GDM1 (cell line): ENCODE results near the gene OR1E2.
A peak's percentile ranks its signal among the peaks of the same experiment; 100 is the strongest.
"Not testable (repeated sequence)": the region's sequence is repeated elsewhere in the genome, so short reads cannot be mapped to it uniquely, and the experiment has no call there.

Source experiments
- DNase-seq: peaks from one replicate; lab custom pipeline; 2025; lab: John Stamatoyannopoulos, UW

The OR1E2 gene

GRCh38 chr17:3433741-3434140, at the start of gene OR1E2:
Gene OR1E2, minus strand, starts transcription at chr17:3433841. Its CDS starts 0 bp downstream, at chr17:3433841.
- no peak for DNase-seq

DNA sequence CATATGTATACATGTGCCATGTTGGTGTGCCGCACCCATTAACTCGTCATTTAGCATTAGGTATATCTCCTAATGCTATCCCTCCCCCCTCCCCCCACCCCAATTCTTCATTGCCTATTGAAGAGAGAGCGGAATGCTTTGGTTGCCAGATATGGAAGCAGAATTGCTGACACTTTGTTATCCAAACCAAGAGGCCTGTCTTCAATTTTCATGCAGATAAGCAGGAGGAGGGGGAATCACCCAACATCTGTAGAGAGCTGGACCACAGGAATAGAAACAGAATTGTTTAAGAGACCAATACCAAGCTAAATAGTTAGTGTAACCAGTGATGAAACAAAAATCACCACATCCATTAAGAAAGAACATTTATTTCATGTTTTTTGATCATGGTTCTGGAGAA, 49.2 kb upstream of the OR1E2 start:
- no peak for DNase-seq

DNA sequence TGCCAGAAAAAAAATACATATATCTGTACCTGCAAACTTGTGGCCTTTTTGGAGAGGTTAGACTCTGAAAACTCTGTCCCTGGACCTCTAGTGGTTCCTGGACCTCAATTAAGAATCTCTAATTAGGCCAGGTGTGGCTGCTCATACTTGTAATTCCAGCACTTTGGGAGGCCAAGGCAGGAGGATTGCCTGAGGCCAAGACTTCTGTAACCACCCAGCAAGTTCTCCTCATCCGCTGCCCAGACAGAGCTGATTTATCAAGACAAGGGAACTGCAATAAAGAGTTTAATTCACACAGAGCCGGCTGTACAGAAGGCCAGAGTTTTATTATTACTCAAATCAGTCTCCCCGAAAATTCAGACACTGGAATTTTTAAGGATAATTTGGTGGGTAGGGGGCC, 46.3 kb upstream of the OR1E2 start:
- DNase-seq = no peak

- DNase-seq = no peak
Observed at GRCh38 chr17:3475812-3476610, 42.4 kb upstream of the OR1E2 start, which contains the start of gene ASPA. Gene ASPA, plus strand, starts transcription at chr17:3475997. Its CDS starts 163 bp downstream, at chr17:3476160.

DNA sequence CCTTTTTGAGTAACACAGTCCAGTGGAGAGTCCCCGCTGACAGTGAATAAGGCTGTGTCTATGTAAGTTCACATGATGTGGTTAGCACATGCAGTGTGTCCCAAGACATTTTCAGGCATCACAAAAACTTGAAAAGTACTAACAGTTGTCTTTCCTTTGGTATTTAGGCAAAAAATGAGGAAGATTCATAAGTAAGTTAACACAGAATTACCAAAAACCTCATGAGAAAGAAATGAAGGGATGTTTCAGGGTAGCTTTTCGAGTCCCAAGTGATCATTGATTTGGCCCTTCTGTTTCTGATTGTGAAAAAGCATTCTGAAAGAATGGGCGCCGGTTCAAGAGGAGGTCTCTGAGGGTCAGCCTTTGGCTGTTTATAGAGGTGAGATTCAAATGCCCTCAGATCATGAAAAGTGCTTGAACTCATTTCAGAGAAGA, 41.6 kb upstream of the OR1E2 start:
- no peak for DNase-seq

- DNase-seq = no peak
Observed at GRCh38 chr17:3474212-3474611, 40.6 kb upstream of the OR1E2 start.

DNA sequence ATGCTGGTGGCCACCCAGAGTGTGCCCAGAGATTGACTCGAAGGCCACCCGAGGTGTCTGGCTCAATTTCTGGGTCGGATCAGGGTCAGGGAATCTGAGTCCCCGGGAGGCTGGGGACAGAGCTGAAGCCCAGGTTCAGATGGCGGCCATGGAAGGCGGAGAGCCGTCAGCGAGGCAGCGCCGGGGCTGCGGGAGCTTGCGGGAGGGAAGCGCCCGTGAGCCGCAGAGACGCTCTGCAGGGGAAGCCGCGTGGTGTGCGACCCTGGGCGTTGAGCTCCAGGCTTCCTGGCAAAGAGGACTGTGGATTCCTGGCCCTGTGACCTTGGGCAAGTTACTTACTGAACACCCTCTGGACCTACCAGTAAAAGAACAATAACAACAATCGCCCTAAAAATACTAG, 38.5 kb upstream of the OR1E2 start:
- no peak for DNase-seq

DNA sequence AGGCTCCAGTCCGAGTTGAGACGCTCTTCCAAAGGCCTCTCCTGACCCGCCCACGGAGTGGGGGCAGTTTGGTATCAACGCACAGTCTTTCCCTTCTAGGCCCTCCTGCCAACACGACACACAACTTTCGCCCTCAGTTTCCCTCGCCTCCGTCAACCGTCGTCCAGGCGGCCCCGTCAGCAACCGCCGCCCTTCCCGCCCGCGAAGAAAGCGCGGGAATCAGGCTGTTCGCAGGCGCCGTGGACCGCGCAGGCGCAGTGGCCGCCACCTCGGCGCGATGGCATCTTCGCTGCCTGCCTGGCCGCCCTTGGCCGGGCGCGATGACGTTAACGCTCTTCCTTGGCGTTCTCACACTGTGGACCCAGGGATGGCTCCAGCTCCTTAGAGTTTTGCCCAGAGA, 38.0 kb upstream of the OR1E2 start, which contains the start of gene SPATA22:
Gene SPATA22, minus strand, starts transcription at position 221 of the 400 bp plus-strand sequence. CDS start 2,494 bp downstream, outside the sequence.
- no peak for DNase-seq

DNA sequence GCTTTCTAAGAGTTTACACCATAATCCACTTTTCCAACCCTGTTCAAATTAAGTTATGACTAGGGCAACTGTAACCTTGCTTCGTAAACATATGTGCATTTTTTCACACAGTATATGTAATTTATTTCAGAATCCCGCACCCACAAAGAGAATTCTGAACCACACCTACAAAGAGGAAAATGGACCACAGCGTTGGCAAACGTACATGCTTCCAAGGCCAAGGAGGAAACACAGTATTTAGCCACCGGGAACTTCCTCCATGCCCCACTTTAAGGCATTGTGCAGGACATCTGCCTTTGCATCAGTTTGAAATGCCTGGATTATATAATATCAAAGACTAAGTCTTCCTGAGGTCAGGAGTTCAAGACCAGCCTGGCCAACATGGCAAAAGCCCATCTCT, 35.9 kb upstream of the OR1E2 start:
- DNase-seq = no peak

- DNase-seq = not testable (repeated sequence)
Observed at GRCh38 chr17:3466355-3466754, 32.7 kb upstream of the OR1E2 start.

- DNase-seq = no peak
Observed at GRCh38 chr17:3448059-3448665, 14.5 kb upstream of the OR1E2 start.

DNA sequence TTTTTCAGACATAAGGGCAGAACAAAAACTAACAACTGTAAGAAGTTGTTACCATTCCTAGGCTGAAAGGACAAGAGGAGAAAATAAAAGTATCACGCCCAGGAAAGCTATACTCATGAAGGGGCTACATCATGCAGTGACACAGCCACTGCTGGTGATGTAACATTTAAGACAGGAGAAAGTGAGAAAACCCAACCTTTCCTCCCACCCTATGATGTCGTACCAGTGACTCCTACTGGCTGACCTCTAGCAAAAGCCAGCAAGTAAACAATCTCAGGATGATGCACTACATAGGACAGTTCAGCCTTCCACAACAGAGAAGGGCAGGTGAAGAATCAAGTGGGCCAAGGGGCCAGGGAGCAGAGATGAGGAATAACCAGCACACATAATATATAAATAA, 14.0 kb upstream of the OR1E2 start:
- peak; percentile 26 for DNase-seq

DNA sequence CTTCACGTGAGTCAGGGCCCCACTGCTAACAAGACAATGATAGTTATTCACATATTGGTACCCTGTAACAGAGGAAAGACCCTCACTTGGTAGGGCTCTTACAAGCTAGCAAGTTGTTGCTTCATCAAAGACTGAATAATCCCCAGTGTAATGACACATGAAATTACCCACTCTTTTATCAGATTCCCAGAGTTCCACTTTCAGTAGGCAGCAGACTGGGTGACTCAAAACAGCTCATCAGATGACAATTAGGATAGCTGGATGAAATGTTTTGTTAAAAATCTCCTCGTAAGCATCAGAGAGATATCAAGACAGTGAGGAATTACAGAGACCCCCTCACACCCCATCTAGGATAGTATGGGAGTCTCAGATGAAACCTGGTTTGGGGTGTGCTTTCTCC, 6.8 kb upstream of the OR1E2 start:
- no peak for DNase-seq

GRCh38 chr17:3438368-3438767, 4.7 kb upstream of the OR1E2 start:
- no peak for DNase-seq

DNA sequence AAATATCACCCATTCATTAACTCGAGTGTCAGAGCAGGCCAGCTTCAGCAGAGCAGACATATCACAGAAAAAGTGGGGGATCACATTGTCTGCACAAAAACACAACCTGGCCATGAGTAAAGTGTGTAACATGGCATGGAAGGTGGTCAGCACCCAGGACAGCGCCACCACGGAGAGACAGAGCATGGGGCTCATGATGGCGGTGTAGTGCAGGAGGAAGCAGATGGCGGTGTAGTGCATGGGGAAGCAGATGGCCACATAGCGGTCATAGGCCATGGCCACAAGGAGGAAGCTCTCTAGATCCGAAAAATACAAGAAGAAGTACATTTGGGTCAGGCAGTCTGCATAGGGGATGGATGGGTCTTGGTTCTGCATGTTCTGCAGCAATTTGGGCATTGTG, 426 bp downstream of the OR1E2 start:
- DNase-seq = peak; percentile 81

- no peak for DNase-seq
Observed at GRCh38 chr17:3418222-3418621, 15.4 kb downstream of the OR1E2 start.

DNA sequence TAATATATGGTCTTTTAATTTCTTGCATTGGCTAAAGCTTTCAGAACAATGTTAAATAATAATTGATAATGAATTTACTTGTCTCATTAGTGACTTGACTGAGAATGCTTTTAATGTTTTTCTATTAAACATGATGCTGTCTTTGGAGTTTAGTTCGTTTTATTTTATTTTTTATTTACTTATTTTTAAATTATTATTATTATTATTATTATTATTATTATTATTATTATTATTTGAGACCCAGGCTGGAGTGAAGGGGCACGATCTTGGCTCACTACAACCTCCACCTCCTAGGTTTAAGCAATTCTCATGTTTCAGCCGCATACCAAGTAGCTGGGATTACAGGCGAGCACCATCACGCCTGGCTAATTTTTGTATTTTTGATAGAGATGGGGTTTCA, 18.0 kb downstream of the OR1E2 start:
- no peak for DNase-seq

DNA sequence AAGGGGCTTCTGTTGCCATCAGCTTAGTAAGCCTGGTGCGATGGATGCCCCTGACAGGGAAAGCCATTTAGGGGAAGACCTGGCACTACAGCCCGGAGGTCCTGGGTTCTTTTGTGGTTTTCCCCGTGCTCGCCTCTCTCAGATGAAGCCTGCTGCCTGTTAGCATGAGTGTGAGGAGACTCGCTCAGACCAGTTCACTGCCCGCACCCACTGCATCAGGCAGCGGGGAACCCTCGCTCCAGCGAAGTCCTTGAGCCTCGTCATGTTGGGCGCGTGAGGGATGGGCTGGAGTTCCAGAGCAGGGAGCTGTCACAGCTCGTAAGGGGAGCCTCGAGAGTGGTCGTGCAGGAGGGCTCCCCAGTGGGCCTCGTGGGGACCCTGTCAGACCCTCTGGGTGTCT, 21.4 kb downstream of the OR1E2 start:
- not testable (repeated sequence) for DNase-seq

GRCh38 chr17:3411070-3411469, 22.6 kb downstream of the OR1E2 start, which contains the start of gene OR3A3:
Gene OR3A3, plus strand, starts transcription at chr17:3411370.
- no peak for DNase-seq

DNA sequence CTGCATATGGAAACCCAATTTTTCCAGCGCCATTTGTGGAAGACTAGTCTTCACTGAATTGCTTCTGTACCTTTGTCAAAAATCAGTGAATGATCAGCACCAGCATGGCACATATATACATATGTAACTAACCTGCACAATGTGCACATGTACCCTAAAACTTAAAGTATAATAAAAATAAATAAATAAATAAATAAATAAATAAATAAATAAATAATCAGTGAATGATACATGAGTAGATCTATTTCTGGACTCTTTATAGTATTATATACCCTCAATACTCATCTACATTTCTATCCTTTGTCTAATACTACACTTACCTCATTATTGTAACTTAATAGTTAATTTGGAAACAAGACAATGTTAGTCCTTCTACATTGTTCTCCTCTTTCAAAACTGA, 29.8 kb downstream of the OR1E2 start:
- DNase-seq = not testable (repeated sequence)

DNA sequence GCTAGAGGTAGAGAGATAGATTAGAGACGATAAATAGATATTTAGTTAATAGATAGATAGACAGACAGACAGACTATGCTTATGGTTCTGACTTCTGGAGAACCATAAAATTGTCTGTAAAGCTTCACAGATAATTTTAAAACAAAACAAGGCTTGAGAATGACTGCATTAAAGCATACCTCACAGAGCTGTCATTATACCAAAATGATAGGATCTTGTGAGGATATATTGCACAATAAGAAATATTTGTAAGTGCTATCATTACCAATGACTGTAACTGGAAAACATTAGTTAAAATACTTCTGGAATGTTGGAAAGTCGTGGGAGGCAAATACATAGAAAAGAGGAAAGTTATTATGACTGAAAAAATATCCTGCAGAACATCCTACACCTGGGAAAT, 31.9 kb downstream of the OR1E2 start:
- DNase-seq = no peak

- no peak for DNase-seq
Observed at GRCh38 chr17:3400055-3400454, 33.6 kb downstream of the OR1E2 start.

- no peak for DNase-seq
Observed at GRCh38 chr17:3398310-3398709, 35.3 kb downstream of the OR1E2 start, which contains the start of gene OR1E1. Gene OR1E1, minus strand, starts transcription at chr17:3398410. Its CDS starts 0 bp downstream, at chr17:3398410.
